GM19324 (cell line): ENCODE measurements around the gene METTL15.
"Not testable (repeated sequence)": the region's sequence is repeated elsewhere in the genome, so short reads cannot be mapped to it uniquely, and the experiment has no call there.

Experiments used
- ATAC-seq: cut with Tn5 transposase; IDR thresholded peaks from one replicate; pipeline ENCODE4 v1.9.1; 2021; ENCODE audit warnings: mild to moderate bottlenecking, moderate library complexity; ENCODE audit not compliant: unreplicated experiment, low FRiP score

The METTL15 gene

GRCh38 chr11:28272247-28272646 lies 164.1 kb downstream of the METTL15 start:
- not testable (repeated sequence) for ATAC-seq

- no peak for ATAC-seq
These were observed 166.0 kb downstream of the METTL15 start for GRCh38 chr11:28274216-28274615.

- no peak for ATAC-seq
These were observed 176.0 kb downstream of the METTL15 start for GRCh38 chr11:28284196-28284595.

- ATAC-seq, result no peak
These were observed 181.3 kb downstream of the METTL15 start for GRCh38 chr11:28289444-28289843.

GRCh38 chr11:28290995-28291394 lies 182.8 kb downstream of the METTL15 start:
- not testable (repeated sequence) for ATAC-seq

GRCh38 chr11:28296426-28296825 lies 188.2 kb downstream of the METTL15 start:
- peak; percentile 98 for ATAC-seq

- ATAC-seq, result no peak
These were observed 190.0 kb downstream of the METTL15 start for GRCh38 chr11:28298209-28298608.

GRCh38 chr11:28303477-28304191 lies 195.4 kb downstream of the METTL15 start:
- no peak for ATAC-seq

GRCh38 chr11:28315440-28315839 lies 207.3 kb downstream of the METTL15 start:
- no peak for ATAC-seq

- no peak for ATAC-seq
These were observed 210.7 kb downstream of the METTL15 start for GRCh38 chr11:28318871-28319270.

- ATAC-seq, result no peak
These were observed 215.4 kb downstream of the METTL15 start for GRCh38 chr11:28323621-28324020.

- ATAC-seq, result not testable (repeated sequence)
These were observed 224.2 kb downstream of the METTL15 start for GRCh38 chr11:28332393-28332792.

GRCh38 chr11:28337701-28338100 lies 229.5 kb downstream of the METTL15 start:
- no peak for ATAC-seq

- no peak for ATAC-seq
These were observed 230.2 kb downstream of the METTL15 start for GRCh38 chr11:28338371-28338770.

GRCh38 chr11:28339488-28339887 lies 231.3 kb downstream of the METTL15 start:
- no peak for ATAC-seq

- ATAC-seq, result no peak
These were observed 234.5 kb downstream of the METTL15 start for GRCh38 chr11:28342716-28343115.

GRCh38 chr11:28343304-28344233 lies 235.4 kb downstream of the METTL15 start:
- no peak for ATAC-seq

- ATAC-seq, result no peak
These were observed 238.0 kb downstream of the METTL15 start for GRCh38 chr11:28346209-28346608.

GRCh38 chr11:28346721-28347120 lies 238.5 kb downstream of the METTL15 start:
- no peak for ATAC-seq

- ATAC-seq, result no peak
These were observed 239.2 kb downstream of the METTL15 start for GRCh38 chr11:28347371-28347770.

GRCh38 chr11:28350216-28350615 lies 242.0 kb downstream of the METTL15 start:
- ATAC-seq, result no peak

GRCh38 chr11:28353991-28354390 lies 245.8 kb downstream of the METTL15 start:
- no peak for ATAC-seq
